Adrenal gland (tissue), 19 donors: ENCODE data around the gene PSKH1. TPM values are rescaled to one million over a fixed set of nuclear protein-coding genes. Genes with fewer than 3 reads are reported as not detected.

Source experiments
- DNase-seq, 7 donors: peaks; one replicate each; pipeline ENCODE4 v3.0.0-alpha.2; 2019 to 2020
- H3K27ac ChIP-seq, 5 donors: fragments of 200-600 bp; sonication (generic) in 4 of 5; 1 replicate in 3 of 5; 2 replicates in 2 of 5; pipeline versions ENCODE4 v1.5.1 to v1.8.0; 2016 to 2020; ENCODE audit warnings: mild to moderate bottlenecking in 1 of 5
- H3K27me3 ChIP-seq: fragments of 200-600 bp; 2 replicates; pipeline ENCODE4 v1.8.0; 2021
- H3K36me3 ChIP-seq, 2 donors: fragments of 200-600 bp; replicated peaks in 1 of 2; 1 replicate in 1 of 2; 2 replicates in 1 of 2; pipeline versions ENCODE4 v1.5.1 to v1.8.0; 2018 to 2022
- H3K4me1 ChIP-seq, 2 donors: fragments of 200-600 bp; replicated peaks in 1 of 2; 1 replicate in 1 of 2; 2 replicates in 1 of 2; pipeline versions ENCODE4 v1.5.1 to v1.8.0; 2018 to 2021
- H3K4me3 ChIP-seq, 4 donors: fragments of 200-600 bp; sonication (generic) in 3 of 4; one replicate each; pipeline ENCODE4 v1.5.1; 2016 to 2018
- H3K9me3 ChIP-seq, 3 donors: fragments of 200-600 bp; sonication (generic) in 1 of 3; replicated peaks in 1 of 3; 1 replicate in 2 of 3; 2 replicates in 1 of 3; pipeline versions ENCODE4 v1.5.1 to v1.8.0; 2016 to 2021
- POLR2A ChIP-seq, 2 donors: fragments of 450-650 bp; IDR thresholded peaks; one replicate each; pipeline ENCODE4 v1.6.1; 2017; ENCODE audit warnings: antibody characterized with exemption in 2 of 2, mild to moderate bottlenecking in 2 of 2, moderate library complexity in 1 of 2
- WGBS, 4 donors: extraction: QIAGEN DNeasy Blood & Tissue Kit in 2 of 4; methylation state at CpG; one replicate each; pipeline versions ENCODE4 v1.1.5 to v1.1.7; 2013 to 2017; 5-methylcytosine and 5-hydroxymethylcytosine counted together
- intact Hi-C, 2 donors: fragments of 100-400 bp; cut with DNase I; formaldehyde crosslinking; loops; one replicate each; pipeline versions ENCODE4 v1.14.1 to v1.15.0; 2022 to 2023
- long read RNA-seq, 10 donors: library from polyadenylated mRNA in 3 of 10; unstranded in 2 of 10; stranded (forward) in 1 of 10; transcript quantifications; one replicate each; pipeline ENCODE4 v2.0.0 and lab custom pipeline, GENCODE V29; 2021 to 2026
- polyA plus RNA-seq, 3 donors: library from polyadenylated mRNA; stranded (reverse); fragments of 200-250 nt in 2 of 3; fragments of 350-450 nt in 1 of 3; fragmentation: Illumina TruSeq in 1 of 3; extraction: RNeasy Lipid Tissue Mini Kit (QIAGEN cat#74804) in 1 of 3; gene quantifications; one replicate each; pipeline ENCODE4 v1.2.3, GENCODE V29; 2013 to 2014
- total RNA-seq, 9 donors: library from RNA; depleted of rRNA in 4 of 9; stranded (reverse); fragments of >200 nt in 4 of 9; fragments of 120-200 nt in 1 of 9; fragmentation: NEBNext Ultra II Directional in 1 of 9; extraction: Animal tissue kit (Norgen Biotek cat#: 25700) in 1 of 9; gene quantifications; one replicate each; pipeline versions ENCODE4 v1.1.0 to v1.2.4, GENCODE V29; 2013 to 2023
- TF ChIP-seq, protein P1 (sequence below), 6 experiments: fragments of 450-650 bp in 4 of 6; fragments of 200-600 bp in 2 of 6; sonication (generic) in 1 of 6; IDR thresholded peaks; 1 replicate in 5 of 6; 2 replicates in 1 of 6; pipeline versions ENCODE4 v1.5.1 to v1.8.0; 2016 to 2021; ENCODE audit warnings: antibody characterized with exemption in 6 of 6, mild to moderate bottlenecking in 2 of 6, moderate library complexity in 1 of 6
- donor health status: healthy with polysubstance abuse.
- donor health status: Bipolar disorder and iron deficiency.
- donor health status: DM: yes; HTN: yes; CAD: no.
- donor health status: DM: no; HTN: no; CAD: no.
- donor health status: DM: no; HTN: no; CAD: no.
- donor health status: DM: yes; HTN: yes; CAD: no.

The PSKH1 gene
- total RNA-seq (10 to 100 TPM; 19.9 to 43.7 (median 26.3) TPM), polyA plus RNA-seq (10 to 100 TPM in 2 of 3 donors, 1 to 10 TPM in 1; 9.5 to 18.2 (median 15.4) TPM)
- long read RNA-seq, donor 1, transcript PSKH1-201 (3 exons, 3,481 nt) = major isoform, 10 of 14 reads
- long read RNA-seq, donor 1, partial matches to known transcripts = 0 of 14 reads
- long read RNA-seq, donor 1, other reads (novel, unspliced or antisense) = 0 of 14 reads
- long read RNA-seq, donor 2, transcript PSKH1-201 (3 exons, 3,481 nt) = major isoform, 6 of 17 reads
- long read RNA-seq, donor 2, partial matches to known transcripts = 7 of 17 reads
- long read RNA-seq, donor 2, other reads (novel, unspliced or antisense) = 0 of 17 reads
- long read RNA-seq, donor 3, transcript PSKH1-201 (3 exons, 3,481 nt) = major isoform, 6 of 7 reads
- long read RNA-seq, donor 3, partial matches to known transcripts = 0 of 7 reads
- long read RNA-seq, donor 3, other reads (novel, unspliced or antisense) = 0 of 7 reads
- long read RNA-seq, donor 4, partial matches to known transcripts = 0 of 3 reads
- long read RNA-seq, donor 4, other reads (novel, unspliced or antisense) = 3 of 3 reads
- long read RNA-seq, donor 5, partial matches to known transcripts = 0 of 7 reads
- long read RNA-seq, donor 5, other reads (novel, unspliced or antisense) = 3 of 7 reads
- long read RNA-seq, donor 6, partial matches to known transcripts = 0 of 1 reads
- long read RNA-seq, donor 6, other reads (novel, unspliced or antisense) = 1 of 1 reads
- long read RNA-seq, donor 7, transcript PSKH1-202 (2 exons, 1,509 nt) = major isoform, 9 of 13 reads
- long read RNA-seq, donor 7, partial matches to known transcripts = 0 of 13 reads
- long read RNA-seq, donor 7, other reads (novel, unspliced or antisense) = 0 of 13 reads
- long read RNA-seq, donor 8, transcript PSKH1-202 (2 exons, 1,509 nt) = minor isoform, 6 of 41 reads
- long read RNA-seq, donor 8, transcript PSKH1-201 (3 exons, 3,481 nt) = major isoform, 19 of 41 reads
- long read RNA-seq, donor 8, partial matches to known transcripts = 16 of 41 reads
- long read RNA-seq, donor 8, other reads (novel, unspliced or antisense) = 0 of 41 reads
- long read RNA-seq, donor 9, partial matches to known transcripts = 0 of 5 reads
- long read RNA-seq, donor 9, other reads (novel, unspliced or antisense) = 0 of 5 reads
- long read RNA-seq, donor 10, transcript PSKH1-201 (3 exons, 3,481 nt) = major isoform, 7 of 8 reads
- long read RNA-seq, donor 10, partial matches to known transcripts = 0 of 8 reads
- long read RNA-seq, donor 10, other reads (novel, unspliced or antisense) = 0 of 8 reads

DNA sequence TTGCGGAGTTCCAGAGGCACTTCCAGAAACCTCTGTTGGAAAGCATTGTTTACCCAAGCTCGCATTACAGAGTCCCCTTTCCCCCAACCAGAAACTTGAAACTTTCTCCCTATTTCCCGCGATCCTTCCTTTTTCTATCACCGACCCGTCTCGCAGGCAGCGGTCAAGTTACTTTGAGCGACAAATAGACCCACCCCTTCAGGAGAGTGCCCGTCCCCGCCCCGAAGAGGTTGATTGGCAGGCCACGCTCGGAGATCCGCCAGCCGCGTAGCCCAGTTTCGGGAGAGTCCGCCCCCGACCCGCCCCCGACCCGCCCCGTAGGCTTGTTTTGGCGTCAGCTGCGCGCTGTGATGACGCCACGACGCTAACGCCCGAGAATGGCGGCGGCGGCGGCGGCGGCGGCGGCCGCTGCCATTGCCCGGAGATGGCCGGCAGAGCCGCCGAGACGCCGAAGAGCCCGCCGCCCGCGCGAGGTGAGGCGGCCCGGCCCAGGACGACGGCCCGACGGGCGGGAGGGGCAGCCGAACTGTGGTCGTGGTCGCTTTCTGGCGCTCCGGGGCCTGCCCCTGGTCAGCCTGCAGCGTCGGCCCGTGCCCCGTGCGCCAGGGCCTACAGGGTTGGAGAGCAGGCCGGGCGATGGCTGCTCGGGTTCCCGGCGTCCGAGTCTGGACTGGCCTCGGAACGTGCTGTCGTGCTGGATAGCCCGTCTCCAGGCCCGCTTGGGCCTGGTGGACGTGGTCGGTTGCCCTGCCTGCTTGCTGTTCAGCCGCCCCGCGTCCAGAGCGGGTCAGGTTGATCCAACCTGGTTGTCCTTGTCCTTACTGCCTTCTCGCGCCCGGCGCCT, at the start of gene PSKH1:
Gene PSKH1 (plus strand): TSS at position 356 of the 844 bp plus-strand sequence. CDS start 15,496 bp downstream, outside the sequence.
- Histone ChIP-seq H3K9me3 (no peaks in the 10 kb centered on the region), H3K4me1 (peaks cover 13 to 31% of the 10 kb centered on the region in 2 donors), H3K27ac (peak within 1 kb of the TSS; percentile 91 to 98 (median 96)), H3K27me3 (no peaks in the 10 kb centered on the region), H3K4me3 (peak within 1 kb of the TSS; percentile 41 to 97 (median 65)), H3K36me3 (no peaks in the 10 kb centered on the region)
- intact Hi-C loops = no loop called here
- TF ChIP-seq POLR2A (IDR thresholded peaks at IDR 0.05) = peak; percentile 77 to 89
- TF ChIP-seq, protein P1, sequence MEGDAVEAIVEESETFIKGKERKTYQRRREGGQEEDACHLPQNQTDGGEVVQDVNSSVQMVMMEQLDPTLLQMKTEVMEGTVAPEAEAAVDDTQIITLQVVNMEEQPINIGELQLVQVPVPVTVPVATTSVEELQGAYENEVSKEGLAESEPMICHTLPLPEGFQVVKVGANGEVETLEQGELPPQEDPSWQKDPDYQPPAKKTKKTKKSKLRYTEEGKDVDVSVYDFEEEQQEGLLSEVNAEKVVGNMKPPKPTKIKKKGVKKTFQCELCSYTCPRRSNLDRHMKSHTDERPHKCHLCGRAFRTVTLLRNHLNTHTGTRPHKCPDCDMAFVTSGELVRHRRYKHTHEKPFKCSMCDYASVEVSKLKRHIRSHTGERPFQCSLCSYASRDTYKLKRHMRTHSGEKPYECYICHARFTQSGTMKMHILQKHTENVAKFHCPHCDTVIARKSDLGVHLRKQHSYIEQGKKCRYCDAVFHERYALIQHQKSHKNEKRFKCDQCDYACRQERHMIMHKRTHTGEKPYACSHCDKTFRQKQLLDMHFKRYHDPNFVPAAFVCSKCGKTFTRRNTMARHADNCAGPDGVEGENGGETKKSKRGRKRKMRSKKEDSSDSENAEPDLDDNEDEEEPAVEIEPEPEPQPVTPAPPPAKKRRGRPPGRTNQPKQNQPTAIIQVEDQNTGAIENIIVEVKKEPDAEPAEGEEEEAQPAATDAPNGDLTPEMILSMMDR (IDR thresholded peaks at IDR 0.05) = peak in 1 of 6 experiments; percentile 18
- WGBS, 4 donors = 0 to 1% (median 1%) methylated on average over 25 to 90 of the region's 90 CpGs
- DNase-seq = peak; percentile 97 to 98 (median 97)

DNA sequence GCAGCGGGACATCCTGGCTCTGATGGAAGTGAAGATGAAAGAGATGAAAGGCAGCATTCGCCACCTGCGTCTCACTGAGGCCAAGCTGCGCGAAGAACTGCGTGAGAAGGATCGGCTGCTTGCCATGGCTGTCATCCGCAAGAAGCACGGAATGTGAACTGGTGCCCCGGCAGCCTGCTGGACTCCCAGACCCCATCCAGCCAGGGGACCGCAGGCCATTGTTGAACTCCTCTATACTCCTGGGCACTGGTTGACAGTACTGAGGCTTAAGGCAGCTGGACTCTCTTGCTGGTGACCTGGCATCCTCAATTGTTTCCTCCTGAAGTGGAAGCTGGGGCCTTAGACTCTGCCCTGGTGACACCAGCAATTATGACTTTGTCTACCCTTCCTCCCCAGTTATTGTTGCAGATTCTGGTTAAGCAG, 49.7 kb upstream of the PSKH1 start:
- Histone ChIP-seq H3K27ac (peak overlapping the region in 4 of 5 donors; percentile 94 to 100 (median 98)), H3K4me1 (peaks cover 37 to 45% of the 10 kb centered on the region in 2 donors), H3K36me3 (no peaks in the 10 kb centered on the region), H3K27me3 (no peaks in the 10 kb centered on the region), H3K9me3 (no peaks in the 10 kb centered on the region), H3K4me3 (peak overlapping the region in 3 of 4 donors; percentile 19 to 94 (median 75))
- TF ChIP-seq POLR2A (IDR thresholded peaks at IDR 0.05) = no peak
- TF ChIP-seq, protein P1 (IDR thresholded peaks at IDR 0.05) = peak in 1 of 6 experiments; percentile 0
- WGBS, 4 donors = 0 to 12% (median 9%) methylated on average over 6 to 11 of the region's 11 CpGs
- intact Hi-C loops = no loop called here
- peak in 1 of 7 donors; percentile 41 for DNase-seq

DNA sequence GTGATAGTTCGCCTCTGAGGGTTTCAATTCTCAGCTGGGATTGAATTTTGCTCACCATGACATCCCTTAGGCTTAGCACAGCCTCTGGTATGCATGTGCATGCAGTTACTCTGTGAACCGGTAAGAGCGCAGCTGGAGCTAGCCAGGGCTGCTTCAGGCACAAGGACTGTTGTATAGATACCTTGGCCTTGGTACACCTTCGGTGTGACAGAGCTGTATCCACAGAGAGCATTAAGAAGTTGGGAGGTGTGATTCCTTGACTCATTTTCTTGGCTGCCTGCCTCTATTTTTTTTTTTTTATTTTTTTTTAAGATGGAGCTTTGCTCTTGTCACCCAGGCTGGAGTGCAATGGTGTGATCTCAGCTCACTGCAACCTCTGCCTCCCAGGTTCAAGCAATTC, 48.6 kb upstream of the PSKH1 start:
- intact Hi-C loops = no loop called here
- Histone ChIP-seq H3K27me3 (no peaks in the 10 kb centered on the region), H3K27ac (peak overlapping the region in 2 of 5 donors; percentile 36 to 95), H3K36me3 (no peaks in the 10 kb centered on the region), H3K4me3 (no peak overlapping the region), H3K9me3 (no peaks in the 10 kb centered on the region), H3K4me1 (peaks cover 37 to 53% of the 10 kb centered on the region in 2 donors)
- no peak for DNase-seq
- WGBS, 4 donors = 47 to 71% (median 64%) methylated on average over 3 to 4 of the region's 4 CpGs
- TF ChIP-seq, protein P1 (IDR thresholded peaks at IDR 0.05) = peak in 1 of 6 experiments; percentile 16
- no peak for TF ChIP-seq POLR2A (IDR thresholded peaks at IDR 0.05)
